SK-N-SH treated with all-trans-retinoic acid at 6 μM for 48 hours (cell line): ENCODE results near the gene ZNF789.

ENCODE experiments used
- ATAC-seq: fragments of 200-7000 bp; cut with Tn5 transposase; 3 replicates; pipeline ENCODE4 v1.9.1; 2020; ENCODE audit warnings: mild to moderate bottlenecking, moderate library complexity
- ARNTL ChIP-seq: fragments of 450-650 bp; formaldehyde crosslinking; IDR thresholded peaks from 2 replicates; pipeline ENCODE4 v1.5.0; 2020; ENCODE audit warnings: low read depth, mild to moderate bottlenecking, moderate library complexity, borderline replicate concordance
- BACH2 ChIP-seq: fragments of 250-450 bp; sonication (Bioruptor Pico); IDR thresholded peaks from 2 replicates; pipeline ENCODE4 v1.9.0; 2021; ENCODE audit warnings: mild to moderate bottlenecking, borderline replicate concordance
- CREB5 ChIP-seq: fragments of 250-450 bp; sonication (Bioruptor Pico); IDR thresholded peaks from 2 replicates; pipeline ENCODE4 v1.5.1; 2020; ENCODE audit warnings: low read depth, mild to moderate bottlenecking, moderate library complexity
- CSDC2 ChIP-seq: fragments of 250-450 bp; sonication (Bioruptor Pico); IDR thresholded peaks from 2 replicates; pipeline ENCODE4 v1.5.0; 2020; ENCODE audit warnings: mild to moderate bottlenecking, moderate library complexity
- CSRNP3 ChIP-seq: fragments of 250-450 bp; sonication (Bioruptor Pico); IDR thresholded peaks from 2 replicates; pipeline ENCODE4 v1.5.1; 2021; ENCODE audit warnings: mild to moderate bottlenecking, moderate library complexity
- ESRRG ChIP-seq: fragments of 250-450 bp; sonication (Bioruptor Pico); IDR thresholded peaks from 2 replicates; pipeline ENCODE4 v1.6.1; 2021; ENCODE audit warnings: mild to moderate bottlenecking
- ISL1 ChIP-seq: fragments of 250-450 bp; sonication (Bioruptor Pico); IDR thresholded peaks from 2 replicates; pipeline ENCODE4 v2.1.2; 2022; ENCODE audit warnings: mild to moderate bottlenecking, moderate library complexity
- OSR1 ChIP-seq: fragments of 250-450 bp; sonication (Bioruptor Pico); IDR thresholded peaks from 2 replicates; pipeline ENCODE4 v1.8.0; 2022; ENCODE audit warnings: moderate library complexity, mild to moderate bottlenecking, inconsistent platforms
- PATZ1 ChIP-seq: fragments of 250-450 bp; sonication (Bioruptor Pico); IDR thresholded peaks from 2 replicates; pipeline ENCODE4 v1.8.0; 2020; ENCODE audit warnings: mild to moderate bottlenecking, moderate library complexity, borderline replicate concordance
- POU6F1 ChIP-seq: fragments of 250-450 bp; sonication (Bioruptor Pico); IDR thresholded peaks from 2 replicates; pipeline ENCODE4 v1.8.0; 2021; ENCODE audit warnings: low read depth, mild to moderate bottlenecking, moderate library complexity, borderline replicate concordance
- PPARA ChIP-seq: fragments of 250-450 bp; sonication (Bioruptor Pico); IDR thresholded peaks from 2 replicates; pipeline ENCODE4 v1.5.0; 2020; ENCODE audit warnings: mild to moderate bottlenecking, borderline replicate concordance
- RARB ChIP-seq: fragments of 250-450 bp; sonication (Bioruptor Pico); IDR thresholded peaks from 2 replicates; pipeline ENCODE4 v1.8.0; 2021; ENCODE audit warnings: mild to moderate bottlenecking, moderate library complexity
- SNAI2 ChIP-seq: fragments of 250-450 bp; sonication (Bioruptor Pico); IDR thresholded peaks from 2 replicates; pipeline ENCODE4 v1.5.0; 2020; ENCODE audit warnings: mild to moderate bottlenecking, moderate library complexity
- TCF4 ChIP-seq: fragments of 250-450 bp; sonication (Bioruptor Pico); IDR thresholded peaks from 2 replicates; pipeline ENCODE4 v1.8.0; 2021; ENCODE audit warnings: mild to moderate bottlenecking, moderate library complexity, borderline replicate concordance
- TOX ChIP-seq: fragments of 250-450 bp; sonication (Bioruptor Pico); IDR thresholded peaks from 2 replicates; pipeline ENCODE4 v1.8.0; 2021; ENCODE audit warnings: mild to moderate bottlenecking, moderate library complexity, borderline replicate concordance
- TSHZ2 ChIP-seq: fragments of 250-450 bp; sonication (Bioruptor Pico); IDR thresholded peaks from 2 replicates; pipeline ENCODE4 v1.5.0; 2020; ENCODE audit warnings: mild to moderate bottlenecking, moderate library complexity
- ZC3H10 ChIP-seq: fragments of 250-450 bp; sonication (Bioruptor Pico); IDR thresholded peaks from 2 replicates; pipeline ENCODE4 v1.5.1; 2021; ENCODE audit warnings: mild to moderate bottlenecking, moderate library complexity
- ZFP3 ChIP-seq: fragments of 250-450 bp; sonication (Bioruptor Pico); IDR thresholded peaks from 2 replicates; pipeline ENCODE4 v1.5.0; 2020; ENCODE audit warnings: mild to moderate bottlenecking, moderate library complexity
- ZFP30 ChIP-seq: fragments of 450-650 bp; formaldehyde crosslinking; IDR thresholded peaks from 2 replicates; pipeline ENCODE4 v1.5.0; 2022; ENCODE audit warnings: mild to moderate bottlenecking, moderate library complexity
- ZNF565 ChIP-seq: fragments of 450-650 bp; formaldehyde crosslinking; conservative IDR thresholded peaks from 2 replicates; pipeline ENCODE4 v1.5.0; 2020; ENCODE audit warnings: low read depth, mild to moderate bottlenecking, moderate library complexity
- ZNF70 ChIP-seq: fragments of 450-650 bp; formaldehyde crosslinking; IDR thresholded peaks from 2 replicates; pipeline ENCODE4 v1.5.0; 2020; ENCODE audit warnings: mild to moderate bottlenecking, moderate library complexity
- ZNF8 ChIP-seq: fragments of 450-650 bp; formaldehyde crosslinking; IDR thresholded peaks from 2 replicates; pipeline ENCODE4 v1.5.0; 2020; ENCODE audit warnings: mild to moderate bottlenecking, moderate library complexity

ZNF789 gene

GRCh38 chr7:99459087-99459486, 13.6 kb upstream of the ZNF789 start:
- peak; percentile 58 for ATAC-seq
- TF ChIP-seq PATZ1 (CRISPR knock-in tag): no peak
- no peak for TF ChIP-seq CREB5 (CRISPR knock-in tag)
- no peak for TF ChIP-seq ESRRG (CRISPR knock-in tag)
- TF ChIP-seq CSRNP3: no peak
- no peak for TF ChIP-seq ZFP30 (CRISPR knock-in tag)
- no peak for TF ChIP-seq CSDC2 (CRISPR knock-in tag)
- no peak for TF ChIP-seq OSR1 (CRISPR knock-in tag)
- no peak for TF ChIP-seq TCF4 (CRISPR knock-in tag)
- TF ChIP-seq ZC3H10: no peak
- TF ChIP-seq ZNF8 (CRISPR knock-in tag): no peak
- no peak for TF ChIP-seq TSHZ2 (CRISPR knock-in tag)
- no peak for TF ChIP-seq BACH2 (CRISPR knock-in tag)
- TF ChIP-seq SNAI2 (CRISPR knock-in tag): no peak
- TF ChIP-seq ZFP3 (CRISPR knock-in tag): no peak
- TF ChIP-seq ZNF70 (CRISPR knock-in tag): no peak
- TF ChIP-seq POU6F1: no peak
- no peak for TF ChIP-seq TOX (CRISPR knock-in tag)

GRCh38 chr7:99460651-99461050, 12.0 kb upstream of the ZNF789 start:
- ATAC-seq: no peak
- TF ChIP-seq BACH2 (CRISPR knock-in tag) (no peak), OSR1 (CRISPR knock-in tag) (no peak), ZNF565 (CRISPR knock-in tag) (no peak), TOX (CRISPR knock-in tag) (no peak), RARB (CRISPR knock-in tag) (no peak), SNAI2 (CRISPR knock-in tag) (no peak), ZC3H10 (no peak), ZNF70 (CRISPR knock-in tag) (no peak)

- ATAC-seq: no peak
- TF ChIP-seq POU6F1 (no peak), SNAI2 (CRISPR knock-in tag) (no peak), TOX (CRISPR knock-in tag) (no peak), ISL1 (CRISPR knock-in tag) (no peak), ZFP30 (CRISPR knock-in tag) (no peak), OSR1 (CRISPR knock-in tag) (no peak), PPARA (CRISPR knock-in tag) (no peak), CREB5 (CRISPR knock-in tag) (no peak), CSRNP3 (no peak), ZC3H10 (no peak), ZFP3 (CRISPR knock-in tag) (no peak), ZNF565 (CRISPR knock-in tag) (no peak), ZNF8 (CRISPR knock-in tag) (no peak), ARNTL (no peak)
Observed at GRCh38 chr7:99461221-99461620, 11.5 kb upstream of the ZNF789 start.
